Gastroesophageal sphincter (tissue), 4 donors: ENCODE results near the gene RPL3. TPM values are rescaled to one million over a fixed set of nuclear protein-coding genes. Genes with fewer than 3 reads are reported as not detected.

ENCODE experiments used
- ATAC-seq: fragments of 150-250 bp; one replicate; pipeline ENCODE4 v1.9.1; 2016; ENCODE audit warnings: mild to moderate bottlenecking, moderate library complexity
- H3K27ac ChIP-seq, 4 donors: fragments of 200-600 bp; sonication (generic) in 3 of 4; 1 replicate in 3 of 4; 2 replicates in 1 of 4; pipeline ENCODE4 v1.5.1; 2016 to 2019
- H3K27me3 ChIP-seq: fragments of 200-600 bp; sonication (generic); one replicate; pipeline ENCODE4 v1.5.1; 2019
- H3K36me3 ChIP-seq, 2 donors: fragments of 200-600 bp; sonication (generic); one replicate each; pipeline ENCODE4 v1.5.1; 2019; ENCODE audit warnings: control low read depth in 1 of 2
- H3K4me1 ChIP-seq, 3 donors: fragments of 200-600 bp; sonication (generic); 1 replicate in 2 of 3; 2 replicates in 1 of 3; pipeline ENCODE4 v1.5.1; 2016 to 2019; ENCODE audit warnings: control low read depth in 2 of 3
- H3K4me3 ChIP-seq, 2 donors: fragments of 200-600 bp; sonication (generic); one replicate each; pipeline ENCODE4 v1.5.1; 2019; ENCODE audit warnings: mild to moderate bottlenecking in 1 of 2, moderate library complexity in 1 of 2
- H3K9me3 ChIP-seq, 3 donors: fragments of 200-600 bp; sonication (generic); one replicate each; pipeline ENCODE4 v1.5.1; 2017 to 2019; ENCODE audit warnings: control low read depth in 2 of 3
- EP300 ChIP-seq: sonication (generic); formaldehyde crosslinking; IDR thresholded peaks from one replicate; pipeline ENCODE4 v1.6.1; 2017; ENCODE audit warnings: antibody characterized with exemption, mild to moderate bottlenecking
- POLR2A ChIP-seq, 2 donors: fragments of 450-650 bp; IDR thresholded peaks; one replicate each; pipeline ENCODE4 v1.6.1; 2017; ENCODE audit warnings: antibody characterized with exemption in 2 of 2, mild to moderate bottlenecking in 2 of 2, moderate library complexity in 1 of 2
- POLR2AphosphoS5 ChIP-seq: sonication (generic); formaldehyde crosslinking; IDR thresholded peaks from one replicate; pipeline ENCODE4 v1.6.1; 2017; ENCODE audit warnings: antibody characterized with exemption
- WGBS, 2 donors: methylation state at CpG; one replicate each; pipeline ENCODE4 v1.1.5; 2018; ENCODE audit warnings: low coverage in 1 of 2; 5-methylcytosine and 5-hydroxymethylcytosine counted together
- total RNA-seq, 4 donors: library from RNA; depleted of rRNA; stranded (reverse); fragments of >200 nt; gene quantifications; one replicate each; pipeline ENCODE4 v1.1.0, GENCODE V29; 2016
- TF ChIP-seq, protein P1 (sequence below), 4 experiments: fragments of 200-600 bp in 2 of 4; fragments of 450-650 bp in 2 of 4; sonication (generic) in 1 of 4; IDR thresholded peaks; one replicate each; pipeline ENCODE4 v1.5.1; 2017 to 2019; ENCODE audit warnings: antibody characterized with exemption in 4 of 4, mild to moderate bottlenecking in 2 of 4, moderate library complexity in 2 of 4

The RPL3 gene
- total RNA-seq, 4 donors from 2014 or later, result 1,539 to 2,425 (median 1,793) TPM

DNA sequence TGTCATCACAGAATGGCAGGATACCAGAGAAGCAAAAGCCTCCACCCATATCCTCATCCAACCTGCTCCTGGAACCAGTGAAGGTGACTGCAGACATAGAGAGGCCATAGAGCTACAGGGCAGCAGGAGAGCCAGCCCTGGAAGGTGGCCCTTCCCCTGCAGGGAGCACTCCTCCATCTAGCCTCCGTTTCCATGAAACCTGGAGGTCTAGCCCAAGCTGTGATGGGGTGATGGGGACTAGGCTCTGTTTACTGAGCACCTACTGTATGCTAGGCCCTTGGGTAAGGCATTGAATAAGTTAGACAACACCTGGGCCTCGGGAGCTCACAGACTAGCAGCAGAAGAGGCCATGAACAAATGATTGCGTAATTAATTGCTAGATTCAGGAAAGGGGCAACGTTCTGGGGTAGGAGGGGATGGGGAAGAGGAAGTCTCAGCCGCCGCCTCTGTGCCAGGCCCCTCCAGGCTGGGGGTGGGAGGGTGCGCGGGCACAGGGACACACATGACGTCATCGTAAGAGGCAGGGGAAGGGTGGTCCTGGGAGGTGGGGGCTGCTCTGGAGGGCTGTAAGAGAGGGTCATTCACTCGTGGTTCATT is 29.6 kb upstream of the RPL3 start:
- Histone ChIP-seq H3K27ac (peak overlapping the region in 3 of 4 donors; percentile 72 to 85 (median 73)), H3K27me3 (no peaks in the 10 kb centered on the region), H3K36me3 (no peaks in the 10 kb centered on the region), H3K4me1 (peaks cover 0 to 32% (median 6%) of the 10 kb centered on the region in 3 donors), H3K4me3 (peak overlapping the region; percentile 73 to 79), H3K9me3 (no peaks in the 10 kb centered on the region)
- peak; percentile 29 for ATAC-seq
- 0 to 17% methylated on average over 3 to 9 of the region's 11 CpGs for WGBS, 2 donors
- TF ChIP-seq POLR2A (IDR thresholded peaks at IDR 0.05), result no peak
- no peak for TF ChIP-seq POLR2AphosphoS5
- TF ChIP-seq EP300, result no peak
- TF ChIP-seq, protein P1, sequence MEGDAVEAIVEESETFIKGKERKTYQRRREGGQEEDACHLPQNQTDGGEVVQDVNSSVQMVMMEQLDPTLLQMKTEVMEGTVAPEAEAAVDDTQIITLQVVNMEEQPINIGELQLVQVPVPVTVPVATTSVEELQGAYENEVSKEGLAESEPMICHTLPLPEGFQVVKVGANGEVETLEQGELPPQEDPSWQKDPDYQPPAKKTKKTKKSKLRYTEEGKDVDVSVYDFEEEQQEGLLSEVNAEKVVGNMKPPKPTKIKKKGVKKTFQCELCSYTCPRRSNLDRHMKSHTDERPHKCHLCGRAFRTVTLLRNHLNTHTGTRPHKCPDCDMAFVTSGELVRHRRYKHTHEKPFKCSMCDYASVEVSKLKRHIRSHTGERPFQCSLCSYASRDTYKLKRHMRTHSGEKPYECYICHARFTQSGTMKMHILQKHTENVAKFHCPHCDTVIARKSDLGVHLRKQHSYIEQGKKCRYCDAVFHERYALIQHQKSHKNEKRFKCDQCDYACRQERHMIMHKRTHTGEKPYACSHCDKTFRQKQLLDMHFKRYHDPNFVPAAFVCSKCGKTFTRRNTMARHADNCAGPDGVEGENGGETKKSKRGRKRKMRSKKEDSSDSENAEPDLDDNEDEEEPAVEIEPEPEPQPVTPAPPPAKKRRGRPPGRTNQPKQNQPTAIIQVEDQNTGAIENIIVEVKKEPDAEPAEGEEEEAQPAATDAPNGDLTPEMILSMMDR (IDR thresholded peaks at IDR 0.05), result no peak

DNA sequence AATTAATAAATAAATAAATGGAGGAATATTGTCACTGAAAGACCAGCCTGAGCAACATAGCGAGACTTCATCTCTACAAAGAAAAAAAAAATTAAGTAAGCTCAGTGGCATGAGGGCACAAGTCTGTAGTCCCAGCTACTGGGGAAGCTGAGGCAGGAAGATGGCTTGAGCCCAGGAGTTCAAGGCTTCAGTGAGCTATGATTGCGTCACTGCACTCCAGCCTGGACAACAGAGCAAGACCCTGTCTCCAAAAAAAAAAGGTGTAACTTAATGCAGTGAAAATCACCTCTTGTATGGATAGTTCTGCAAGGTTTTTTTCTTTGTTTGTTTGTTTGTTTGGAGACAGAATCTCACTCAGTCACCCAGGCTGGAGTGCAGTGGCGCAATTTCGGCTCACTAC is 25.8 kb upstream of the RPL3 start:
- TF ChIP-seq, protein P1 (IDR thresholded peaks at IDR 0.05), result no peak
- TF ChIP-seq POLR2A (IDR thresholded peaks at IDR 0.05) (no peak), EP300 (no peak), POLR2AphosphoS5 (no peak)
- H3K27ac ChIP-seq, result no peak overlapping the region
- 80 to 87% methylated on average over 1 to 4 of the region's 4 CpGs for WGBS, 2 donors
- peaks cover 0 to 11% (median 0%) of the 10 kb centered on the region in 3 donors for H3K4me1 ChIP-seq
- no peak for ATAC-seq
- H3K4me3 ChIP-seq, result no peak overlapping the region
- no peaks in the 10 kb centered on the region for H3K36me3 ChIP-seq
- H3K9me3 ChIP-seq, result no peaks in the 10 kb centered on the region
- H3K27me3 ChIP-seq, result no peaks in the 10 kb centered on the region

DNA sequence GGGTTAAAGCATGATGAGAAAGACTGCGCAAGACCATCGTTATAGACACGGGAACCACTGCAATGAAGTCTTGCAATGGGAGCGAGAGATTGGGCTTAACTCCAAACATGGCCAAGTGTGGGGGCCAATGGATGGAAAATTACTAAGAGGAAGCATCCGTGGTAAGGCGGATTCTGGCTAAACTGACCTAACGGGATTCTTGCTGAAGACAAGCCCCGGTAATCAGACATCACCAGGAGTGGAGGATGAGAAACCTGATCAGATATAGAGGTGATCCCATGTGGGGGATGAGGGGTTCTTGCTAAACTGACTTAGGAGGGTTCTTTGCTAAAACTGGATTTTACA is 24.6 kb upstream of the RPL3 start:
- no peaks in the 10 kb centered on the region for H3K9me3 ChIP-seq
- H3K36me3 ChIP-seq, result no peaks in the 10 kb centered on the region
- no peaks in the 10 kb centered on the region for H3K27me3 ChIP-seq
- TF ChIP-seq EP300 (no peak), POLR2AphosphoS5 (no peak), POLR2A (IDR thresholded peaks at IDR 0.05) (no peak)
- TF ChIP-seq, protein P1 (IDR thresholded peaks at IDR 0.05), result no peak
- WGBS, 2 donors, result 79 to 83% methylated on average over 4 to 8 of the region's 8 CpGs
- H3K4me1 ChIP-seq, result peaks cover 0 to 6% (median 0%) of the 10 kb centered on the region in 3 donors
- ATAC-seq, result no peak
- no peak overlapping the region for H3K27ac ChIP-seq
- H3K4me3 ChIP-seq, result no peak overlapping the region

DNA sequence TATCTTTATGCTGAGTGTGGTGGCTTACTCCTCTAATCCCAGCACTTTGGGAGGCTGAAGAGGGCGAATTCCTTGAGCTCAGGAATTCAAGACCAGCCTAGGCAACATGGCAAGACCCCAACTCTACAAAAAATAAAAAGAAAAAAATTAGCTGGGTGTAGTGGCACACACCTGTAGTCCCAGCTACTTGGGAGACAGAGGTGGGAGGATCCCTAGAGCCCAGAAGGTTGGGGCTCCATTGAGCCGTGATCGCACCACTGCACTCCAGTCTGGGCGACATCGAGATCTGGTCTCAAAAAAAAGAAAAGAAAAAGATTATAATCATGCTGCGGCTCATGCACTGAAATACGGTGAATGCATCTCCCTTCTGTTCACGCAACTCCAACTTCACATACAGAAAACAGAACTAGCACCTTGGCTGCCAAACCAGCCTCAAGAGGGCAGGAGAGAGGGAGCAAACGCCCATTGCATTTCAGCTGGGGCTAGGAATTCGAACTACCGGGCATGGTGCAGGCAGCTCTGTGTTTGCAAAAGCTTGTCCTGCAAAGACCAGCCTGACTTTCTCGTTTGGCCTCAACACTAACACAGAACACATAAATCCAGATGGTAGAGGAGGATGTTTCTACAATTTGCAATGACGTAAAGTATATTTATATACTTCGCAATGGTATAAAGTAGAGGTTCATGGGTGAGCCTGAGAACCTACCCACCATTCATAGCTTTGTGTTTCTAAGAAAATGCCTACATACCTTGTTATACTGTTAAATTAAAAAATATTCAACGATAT is 24.0 kb upstream of the RPL3 start:
- 34 to 36% methylated on average over 6 to 12 of the region's 15 CpGs for WGBS, 2 donors

More for the DNA sequence above, 24.0 kb upstream of the RPL3 start:
- Histone ChIP-seq H3K27ac (no peak overlapping the region), H3K27me3 (no peaks in the 10 kb centered on the region), H3K4me1 (no peaks in the 10 kb centered on the region), H3K4me3 (no peak overlapping the region), H3K9me3 (no peaks in the 10 kb centered on the region), H3K36me3 (no peaks in the 10 kb centered on the region)
- ATAC-seq, result peak; percentile 66
- TF ChIP-seq POLR2A (IDR thresholded peaks at IDR 0.05) (no peak), POLR2AphosphoS5 (no peak)
- TF ChIP-seq, protein P1 (IDR thresholded peaks at IDR 0.05), result peak in 3 of 4 experiments; percentile 50 to 73 (median 55)
